Measurements from ENCODE around the gene AGFG1.
"Not testable (repeated sequence)": the region's sequence is repeated elsewhere in the genome, so short reads cannot be mapped to it uniquely, and the experiment has no call there.

AGFG1 gene

DNA sequence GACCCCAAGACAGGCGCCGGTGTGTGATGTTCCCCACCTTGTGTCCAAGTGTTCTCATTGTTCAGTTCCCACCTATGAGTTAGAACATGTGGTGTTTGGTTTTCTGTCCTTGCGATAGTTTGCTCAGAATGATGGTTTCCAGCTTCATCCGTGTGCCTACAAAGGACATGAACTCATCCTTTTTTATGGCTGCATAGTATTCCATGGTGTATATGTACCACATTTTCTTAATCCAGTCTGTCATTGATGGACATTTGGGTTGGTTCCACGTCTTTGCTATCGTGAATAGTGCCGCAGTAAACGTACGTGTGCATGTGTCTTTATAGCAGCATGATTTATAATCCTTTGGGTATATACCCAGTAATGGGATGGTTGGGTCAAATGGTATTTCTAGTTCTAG is 68.4 kb downstream of the AGFG1 start:
- DNase-seq, result not testable (repeated sequence)

GRCh38 chr2:227545990-227546389 is 74.0 kb downstream of the AGFG1 start:
- no peak for DNase-seq

GRCh38 chr2:227551836-227552235 is 79.9 kb downstream of the AGFG1 start:
- DNase-seq, result no peak

- DNase-seq, result no peak
Measured at GRCh38 chr2:227562581-227562980, 90.6 kb downstream of the AGFG1 start.

DNA sequence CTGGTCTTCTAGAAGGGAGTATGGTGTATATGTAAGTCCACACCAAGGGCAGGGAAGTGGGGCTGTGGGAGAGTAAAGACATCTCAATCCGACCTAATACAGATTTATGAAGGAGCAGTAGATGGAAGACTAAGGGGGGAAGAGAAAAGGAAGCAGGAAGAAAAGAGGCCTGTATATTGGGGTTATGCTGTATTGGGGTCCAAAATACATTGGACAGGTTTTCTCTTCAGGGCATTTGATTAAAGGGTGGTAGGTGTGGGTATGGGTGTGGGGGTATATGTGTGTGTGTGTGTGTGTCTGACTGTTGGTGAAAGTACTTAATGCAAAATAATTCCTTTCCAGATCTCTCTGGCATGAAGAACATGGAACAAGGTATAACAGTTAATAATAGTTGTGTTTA is 93.1 kb downstream of the AGFG1 start:
- DNase-seq, result no peak

GRCh38 chr2:227566012-227566411 is 94.1 kb downstream of the AGFG1 start:
- DNase-seq, result no peak

DNA sequence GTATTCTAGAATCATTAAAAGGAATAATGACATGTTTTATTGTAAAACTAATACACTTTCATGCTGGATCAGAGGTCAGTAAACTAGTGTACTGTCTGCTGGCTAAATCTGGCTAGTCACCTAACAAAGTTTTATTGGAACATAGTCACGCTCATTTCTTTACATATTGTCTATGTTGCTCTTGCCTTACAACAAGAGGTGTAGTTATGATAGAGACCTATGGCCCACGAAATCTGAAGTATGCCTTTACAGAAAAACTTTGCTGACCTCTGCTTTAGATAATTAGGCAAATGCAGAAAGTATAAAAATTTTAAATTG is 96.9 kb downstream of the AGFG1 start:
- no peak for DNase-seq

DNA sequence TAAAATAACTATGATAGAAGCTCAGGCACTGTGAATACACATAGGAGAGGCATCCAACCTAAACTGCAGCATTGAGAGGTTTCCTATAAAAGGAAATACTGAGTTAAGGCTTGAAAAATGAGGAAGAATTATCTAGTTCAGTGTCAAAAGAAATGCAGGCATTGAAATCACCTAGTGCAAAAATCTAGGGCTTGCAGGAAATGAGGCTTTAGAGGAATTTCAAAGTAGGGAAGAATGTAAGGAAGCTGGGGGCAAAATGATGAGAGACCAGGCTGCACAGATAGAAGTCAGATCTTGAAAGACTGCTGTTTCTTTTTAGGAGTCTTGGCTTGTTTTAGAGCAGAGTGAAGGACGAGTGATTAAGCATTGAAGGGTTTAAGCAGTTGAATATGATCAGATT is 98.7 kb downstream of the AGFG1 start:
- DNase-seq, result peak; percentile 32

GRCh38 chr2:227576110-227576509 is 104.2 kb downstream of the AGFG1 start:
- DNase-seq, result no peak

DNA sequence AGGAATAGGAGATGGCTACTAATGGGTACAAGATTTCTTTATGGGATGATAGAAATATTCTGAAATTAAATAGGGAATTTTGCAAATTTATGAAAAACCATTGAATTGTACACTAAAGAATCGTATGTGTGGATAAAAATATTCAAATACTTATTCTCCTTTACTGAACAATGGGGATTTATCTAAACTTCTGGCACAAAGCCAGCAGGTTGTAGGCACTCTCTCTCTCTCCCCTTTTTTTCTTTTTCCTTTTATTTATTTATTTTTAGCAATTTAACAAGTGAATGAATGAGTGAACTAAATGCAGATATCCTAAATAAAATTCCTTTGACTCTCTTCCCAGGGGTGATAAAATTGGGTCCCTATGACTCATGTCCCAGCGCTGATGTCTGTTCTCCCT is 104.9 kb downstream of the AGFG1 start:
- DNase-seq, result no peak

GRCh38 chr2:227577555-227577954 is 105.6 kb downstream of the AGFG1 start:
- DNase-seq, result no peak

GRCh38 chr2:227578642-227579041 is 106.7 kb downstream of the AGFG1 start:
- DNase-seq, result no peak

DNA sequence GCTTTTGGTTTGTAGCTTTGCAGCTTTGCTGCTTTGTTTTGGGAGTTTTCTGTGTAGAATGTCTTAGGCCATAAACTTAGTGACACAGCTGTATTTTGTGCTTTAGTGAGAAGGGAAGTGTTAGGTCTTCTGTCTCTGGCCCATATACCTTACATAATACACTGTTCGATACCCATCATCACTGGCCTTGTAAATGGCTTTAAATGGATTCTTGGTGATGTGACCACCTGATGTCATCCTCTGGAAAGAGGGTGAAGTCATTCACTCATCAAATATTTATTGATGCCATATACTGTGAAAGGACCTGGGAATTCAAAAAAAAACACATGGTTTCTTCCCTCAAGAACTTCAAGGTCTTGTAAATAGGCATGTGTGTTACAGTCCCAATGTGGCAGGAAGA is 107.8 kb downstream of the AGFG1 start:
- no peak for DNase-seq

DNA sequence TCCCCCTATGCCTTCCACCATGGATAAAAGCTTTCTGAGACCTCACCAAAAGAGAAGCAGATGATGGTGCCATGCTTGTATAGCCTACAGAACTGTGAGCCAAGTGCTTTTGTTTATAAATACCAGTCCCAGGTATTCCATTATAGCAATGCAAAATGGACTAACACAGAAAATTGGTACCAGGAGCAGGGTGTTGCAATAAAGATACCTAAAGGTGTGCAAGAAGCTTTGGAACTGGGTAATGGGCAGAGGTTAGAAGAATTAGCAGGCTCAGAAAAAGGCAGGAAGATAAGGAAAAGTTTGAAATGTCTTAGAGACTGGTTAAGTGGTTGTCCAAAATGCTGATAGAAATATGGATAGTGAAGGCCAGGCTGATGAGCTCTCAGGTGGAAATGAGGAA is 110.4 kb downstream of the AGFG1 start:
- no peak for DNase-seq

GRCh38 chr2:227592694-227593387 is 120.9 kb downstream of the AGFG1 start:
- DNase-seq, result no peak

- DNase-seq, result no peak
Measured at GRCh38 chr2:227595797-227596196, 123.8 kb downstream of the AGFG1 start.

- no peak for DNase-seq
Measured at GRCh38 chr2:227597036-227597435, 125.1 kb downstream of the AGFG1 start.

- no peak for DNase-seq
Measured at GRCh38 chr2:227597998-227598397, 126.0 kb downstream of the AGFG1 start.

DNA sequence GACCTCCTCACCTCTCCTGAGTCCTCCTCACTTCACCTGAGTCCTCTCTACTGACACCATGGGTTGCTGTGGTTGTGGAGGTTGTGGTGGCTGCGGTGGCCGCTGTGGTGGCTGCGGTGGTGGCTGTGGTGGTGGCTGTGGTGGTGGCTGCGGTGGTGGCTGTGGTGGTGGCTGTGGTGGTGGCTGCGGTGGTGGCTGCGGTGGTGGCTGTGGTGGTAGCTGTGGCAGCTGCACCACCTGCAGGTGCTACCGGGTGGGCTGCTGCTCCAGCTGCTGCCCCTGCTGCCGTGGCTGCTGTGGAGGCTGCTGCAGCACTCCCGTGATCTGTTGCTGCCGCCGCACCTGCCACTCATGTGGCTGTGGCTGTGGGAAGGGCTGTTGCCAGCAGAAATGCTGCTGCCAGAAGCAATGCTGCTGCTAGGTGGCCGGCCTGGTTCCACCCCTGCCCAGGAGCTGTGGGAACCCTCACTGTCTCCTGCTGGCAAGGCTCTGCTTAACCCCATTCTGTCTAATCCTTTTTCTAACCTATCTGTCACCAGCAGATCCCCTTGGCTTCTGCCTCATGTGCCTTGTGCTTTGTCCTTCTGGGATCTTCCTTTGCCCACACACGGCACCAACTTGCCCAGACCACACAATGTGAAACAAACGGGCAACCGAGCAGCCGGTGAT is 127.0 kb downstream of the AGFG1 start, which contains the start of gene SCYGR2:
Gene SCYGR2, plus strand, starts transcription at position 59 of the 669 bp plus-strand sequence. Its CDS starts 0 bp downstream, at position 59.
- DNase-seq, result not testable (repeated sequence)

- DNase-seq, result no peak
Measured at GRCh38 chr2:227602358-227602757, 130.4 kb downstream of the AGFG1 start.

GRCh38 chr2:227606476-227606875 is 134.5 kb downstream of the AGFG1 start:
- DNase-seq, result no peak

GRCh38 chr2:227607941-227608340 is 136.0 kb downstream of the AGFG1 start:
- no peak for DNase-seq

- no peak for DNase-seq
Measured at GRCh38 chr2:227608561-227609338, 136.8 kb downstream of the AGFG1 start.

DNA sequence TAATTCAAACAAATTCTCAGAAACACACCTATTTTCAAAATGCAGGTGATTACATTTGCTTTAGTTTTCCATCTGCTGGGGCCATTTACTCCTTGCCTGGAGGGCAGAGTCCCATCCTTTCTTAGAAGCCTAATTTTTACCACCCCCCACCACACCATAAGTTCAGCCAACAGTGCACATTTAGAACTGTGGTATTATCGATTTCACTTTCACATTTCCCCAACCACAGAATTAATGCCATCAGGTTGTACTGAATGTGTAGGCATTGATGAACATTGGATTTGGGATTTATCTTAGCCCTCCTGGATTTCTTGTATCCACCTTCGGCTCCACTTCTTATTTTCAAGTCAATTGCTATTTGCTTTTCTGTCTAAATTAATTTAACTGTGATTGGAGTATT is 138.2 kb downstream of the AGFG1 start:
- no peak for DNase-seq
